Calu3 (cell line): Measurements from ENCODE around the gene FRG2B. TPM values are rescaled to one million over a fixed set of nuclear protein-coding genes. Genes with fewer than 3 reads are reported as not detected.
"Not testable (repeated sequence)": the region's sequence is repeated elsewhere in the genome, so short reads cannot be mapped to it uniquely, and the experiment has no call there.

Source experiments
- BruUV-seq: library from RNA; stranded (reverse); fragments of 400-500 nt; replicated peaks from 2 replicates; lab custom pipeline; 2021; lab: Mats Ljungman, UMichigan
- CTCF ChIA-PET: fragments of 300-600 bp; sonication (Branson Sonifier 250); formaldehyde crosslinking; loops from one replicate; lab custom pipeline; 2022; ENCODE audit warnings: antibody characterized with exemption; lab: Charles Lee
- DNase-seq: peaks from one replicate; pipeline ENCODE4 v3.0.0; 2022
- H3K27ac Mint-ChIP-seq: one replicate; pipeline ENCODE4 v1.8.0; 2022; ENCODE audit warnings: mixed read lengths; ENCODE audit not compliant: unreplicated experiment
- H3K27me3 Mint-ChIP-seq: one replicate; pipeline ENCODE4 v1.8.0; 2022; ENCODE audit warnings: mixed read lengths; ENCODE audit not compliant: unreplicated experiment
- H3K36me3 Mint-ChIP-seq: one replicate; pipeline ENCODE4 v1.8.0; 2022; ENCODE audit warnings: mild to moderate bottlenecking, moderate library complexity, mixed read lengths; ENCODE audit not compliant: insufficient read depth, unreplicated experiment
- H3K4me1 Mint-ChIP-seq: one replicate; pipeline ENCODE4 v1.8.0; 2022; ENCODE audit warnings: mild to moderate bottlenecking, low read depth, mixed read lengths; ENCODE audit not compliant: unreplicated experiment
- H3K4me3 Mint-ChIP-seq: one replicate; pipeline ENCODE4 v1.8.0; 2022; ENCODE audit warnings: mild to moderate bottlenecking, low read depth, moderate library complexity, mixed read lengths; ENCODE audit not compliant: unreplicated experiment
- H3K9me3 Mint-ChIP-seq: one replicate; pipeline ENCODE4 v1.8.0; 2022; ENCODE audit warnings: low read depth, mixed read lengths; ENCODE audit not compliant: unreplicated experiment
- CTCF ChIP-seq: fragments of 200-600 bp; IDR thresholded peaks from one replicate; pipeline ENCODE4 v1.8.0; 2022; ENCODE audit warnings: antibody characterized with exemption; ENCODE audit not compliant: unreplicated experiment
- intact Hi-C: fragments of 100-400 bp; cut with micrococcal nuclease; formaldehyde crosslinking; loops from one replicate; pipeline ENCODE4 v1.10.0; 2022; ENCODE audit not compliant: unreplicated experiment
- total RNA-seq: library from RNA; stranded (reverse); gene quantifications from 2 replicates; pipeline ENCODE4 v1.2.3, GENCODE V29; 2022

The FRG2B gene
- total RNA-seq, 1 experiment from 2014 or later = not detected

- Mint-ChIP-seq H3K4me1 (no peaks in the 10 kb centered on the region), H3K9me3 (no peaks in the 10 kb centered on the region), H3K27me3 (peaks cover 69% of the 10 kb centered on the region), H3K36me3 (no peaks in the 10 kb centered on the region), H3K4me3 (no peak overlapping the region), H3K27ac (no peak overlapping the region)
- no peak for DNase-seq
- CTCF ChIA-PET = no interaction called here
- intact Hi-C loops = no loop called here
- no TSS peak for BruUV-seq
- no peak for TF ChIP-seq CTCF
Measured at GRCh38 chr10:133590970-133591359, 35.6 kb downstream of the FRG2B start.

- H3K36me3 Mint-ChIP-seq = no peaks in the 10 kb centered on the region
- H3K4me1 Mint-ChIP-seq = no peaks in the 10 kb centered on the region
- CTCF ChIA-PET = no interaction called here
- TF ChIP-seq CTCF = no peak
- BruUV-seq = no TSS peak
- H3K4me3 Mint-ChIP-seq = no peak overlapping the region
- no peak overlapping the region for H3K27ac Mint-ChIP-seq
- peaks cover 64% of the 10 kb centered on the region for H3K27me3 Mint-ChIP-seq
- DNase-seq = no peak
- intact Hi-C loops = no loop called here
- no peaks in the 10 kb centered on the region for H3K9me3 Mint-ChIP-seq
Measured at GRCh38 chr10:133590226-133590969, 36.2 kb downstream of the FRG2B start.

- CTCF ChIA-PET, BruUV-seq, H3K4me3 Mint-ChIP-seq, H3K36me3 Mint-ChIP-seq, H3K9me3 Mint-ChIP-seq, DNase-seq, H3K27ac Mint-ChIP-seq, H3K4me1 Mint-ChIP-seq, H3K27me3 Mint-ChIP-seq, intact Hi-C loops: not testable (repeated sequence)
Measured at GRCh38 chr10:133577037-133577436, 49.6 kb downstream of the FRG2B start.

Other genes with a start within 250 kb of the FRG2B start
- 1.4 and 2.9 TPM in 2 replicates for gene PAOX, start 247.5 kb downstream of the FRG2B start, total RNA-seq
- gene MTG1, start 232.6 kb downstream of the FRG2B start, total RNA-seq = 37.8 and 39.5 TPM in 2 replicates
- gene SPRN, start 202.2 kb downstream of the FRG2B start, total RNA-seq = 0.15 TPM in 1 of 2 replicates, not detected in the other
- 1.8 and 2.2 TPM in 2 replicates for gene SCART1, start 172.8 kb downstream of the FRG2B start, total RNA-seq
- gene CYP2E1, start 99.4 kb downstream of the FRG2B start, total RNA-seq = 1.7 and 3.5 TPM in 2 replicates
- not detected in 2 replicates for gene SYCE1, start 61.2 kb downstream of the FRG2B start, total RNA-seq